ENCODE data around the gene SRY.
"Not testable (repeated sequence)": the region's sequence is repeated elsewhere in the genome, so short reads cannot be mapped to it uniquely, and the experiment has no call there.

SRY gene
- 0 reads per million in 4 donors for total RNA-seq

GRCh38 chrY:2787600-2787999, at the start of gene SRY:
Gene SRY (minus strand): TSS chrY:2787682. CDS start chrY:2787603, 79 bp downstream.
- no peak for DNase-seq

DNA sequence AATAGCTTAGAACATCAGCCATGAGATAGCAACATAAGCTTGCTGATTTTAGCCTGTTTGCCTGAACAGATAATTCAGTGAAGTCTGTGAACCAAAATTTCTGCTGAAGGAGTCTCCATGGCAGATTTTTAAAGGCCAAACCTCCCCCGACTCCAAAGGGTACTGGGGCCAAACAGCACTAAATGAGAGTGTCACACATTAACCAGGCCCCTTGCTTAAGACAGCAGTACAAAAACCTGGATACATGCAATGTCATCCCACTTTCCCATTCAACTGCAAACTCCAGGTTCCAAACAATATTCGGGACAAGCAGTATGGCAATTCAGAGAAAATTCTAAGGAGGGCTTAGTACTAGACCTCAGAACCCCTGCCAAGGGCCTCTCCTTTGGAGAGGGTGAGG, 49.6 kb upstream of the SRY start:
- DNase-seq = no peak

DNA sequence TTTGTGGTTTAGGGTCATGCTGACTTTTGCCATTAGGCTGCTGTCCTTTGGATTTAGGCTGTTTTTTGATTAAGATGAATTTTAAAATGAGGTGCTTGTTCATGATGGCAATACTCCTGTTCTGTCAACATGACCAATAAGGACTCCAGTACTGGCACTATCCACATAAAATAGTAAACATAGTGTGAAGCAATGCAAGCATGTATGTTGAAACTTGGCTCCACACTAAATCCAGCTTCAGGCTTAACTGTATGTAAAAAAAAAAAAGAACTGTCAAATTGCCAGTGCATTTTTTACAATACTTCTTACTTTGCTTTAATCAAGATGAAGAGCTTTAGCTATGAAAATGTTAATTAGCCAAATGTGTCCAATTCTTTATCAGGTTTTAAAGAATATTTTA, 47.7 kb upstream of the SRY start:
- DNase-seq = no peak

DNA sequence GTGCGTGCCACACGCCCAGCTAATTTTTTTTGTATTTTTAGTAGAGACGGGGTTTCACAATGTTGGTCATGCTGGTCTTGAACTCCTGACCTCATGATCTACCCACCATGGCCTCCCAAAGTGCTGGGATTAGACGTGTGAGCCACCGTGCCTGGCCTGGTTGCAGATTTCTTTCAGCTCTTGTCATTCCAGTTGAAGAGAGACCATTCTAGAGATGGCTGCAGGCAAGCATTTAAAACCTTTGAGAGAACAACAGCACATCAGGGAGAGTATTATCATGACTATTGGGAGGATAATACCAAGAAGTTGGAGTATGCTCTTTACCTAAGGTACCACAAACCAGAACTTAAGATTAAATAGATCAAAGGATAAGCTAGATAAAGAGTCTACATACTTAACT, 41.0 kb upstream of the SRY start:
- no peak for DNase-seq

GRCh38 chrY:2824471-2824870, 37.0 kb upstream of the SRY start:
- DNase-seq = no peak

GRCh38 chrY:2817146-2817896, 29.8 kb upstream of the SRY start:
- DNase-seq = not testable (repeated sequence)

DNA sequence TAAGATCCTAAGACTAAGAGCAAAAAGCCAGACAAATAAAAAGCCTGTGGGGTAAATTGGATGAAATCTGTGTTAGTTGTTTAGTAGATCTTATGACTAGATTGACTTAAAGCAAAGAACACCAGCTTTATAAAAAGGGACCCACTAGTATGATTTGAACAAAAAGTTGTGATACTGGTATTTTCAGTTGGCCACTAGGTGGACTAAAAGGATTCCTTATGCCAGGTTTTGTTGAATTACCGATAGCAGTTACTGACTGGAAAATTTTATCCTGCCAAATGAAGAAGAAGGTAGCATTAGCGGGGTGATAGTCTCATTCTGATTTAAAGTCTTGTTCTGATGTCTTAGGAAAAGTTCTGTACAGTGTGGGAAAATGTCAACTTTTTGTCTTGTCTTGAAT, 12.8 kb upstream of the SRY start:
- no peak for DNase-seq

GRCh38 chrY:2797991-2798390, 10.5 kb upstream of the SRY start:
- DNase-seq = no peak

GRCh38 chrY:2796977-2797523, 9.6 kb upstream of the SRY start:
- DNase-seq = no peak

GRCh38 chrY:2789756-2790155, 2.3 kb upstream of the SRY start:
- no peak for DNase-seq

DNA sequence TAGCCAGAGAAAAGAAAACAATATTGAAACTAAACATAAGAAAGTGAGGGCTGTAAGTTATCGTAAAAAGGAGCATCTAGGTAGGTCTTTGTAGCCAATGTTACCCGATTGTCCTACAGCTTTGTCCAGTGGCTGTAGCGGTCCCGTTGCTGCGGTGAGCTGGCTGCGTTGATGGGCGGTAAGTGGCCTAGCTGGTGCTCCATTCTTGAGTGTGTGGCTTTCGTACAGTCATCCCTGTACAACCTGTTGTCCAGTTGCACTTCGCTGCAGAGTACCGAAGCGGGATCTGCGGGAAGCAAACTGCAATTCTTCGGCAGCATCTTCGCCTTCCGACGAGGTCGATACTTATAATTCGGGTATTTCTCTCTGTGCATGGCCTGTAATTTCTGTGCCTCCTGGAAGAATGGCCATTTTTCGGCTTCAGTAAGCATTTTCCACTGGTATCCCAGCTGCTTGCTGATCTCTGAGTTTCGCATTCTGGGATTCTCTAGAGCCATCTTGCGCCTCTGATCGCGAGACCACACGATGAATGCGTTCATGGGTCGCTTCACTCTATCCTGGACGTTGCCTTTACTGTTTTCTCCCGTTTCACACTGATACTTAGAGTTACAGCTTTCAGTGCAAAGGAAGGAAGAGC, 488 bp downstream of the SRY start:
- no peak for DNase-seq
